DOHH2 (cell line): ENCODE results near the gene GALNT14.

Experiments used
- H3F3A ChIP-seq: fragments of 200-600 bp; sonication (generic), shearing (Covaris generic); 2 replicates; pipeline ENCODE4 v1.6.0; 2016; ENCODE audit warnings: antibody characterized with exemption, mild to moderate bottlenecking; ENCODE audit not compliant: control insufficient read depth, insufficient read depth
- H3K27ac ChIP-seq: fragments of 200-600 bp; sonication (generic); 2 replicates; pipeline ENCODE4 v1.5.1; 2014; ENCODE audit warnings: low read depth, mild to moderate bottlenecking, low read length, moderate library complexity
- H3K27me3 ChIP-seq: fragments of 200-600 bp; sonication (generic); 2 replicates; pipeline ENCODE4 v1.6.1; 2014; ENCODE audit warnings: mild to moderate bottlenecking, low read length, mixed read lengths; ENCODE audit not compliant: control insufficient read depth
- H3K36me3 ChIP-seq: fragments of 200-600 bp; sonication (generic); 2 replicates; pipeline ENCODE4 v1.6.1; 2014; ENCODE audit warnings: mild to moderate bottlenecking, low read length, moderate library complexity, mixed read lengths; ENCODE audit not compliant: control insufficient read depth
- H3K4me1 ChIP-seq: fragments of 200-600 bp; sonication (generic); 2 replicates; pipeline ENCODE4 v1.6.1; 2014; ENCODE audit warnings: mild to moderate bottlenecking, low read length, mixed read lengths; ENCODE audit not compliant: control insufficient read depth
- H3K4me2 ChIP-seq: fragments of 200-600 bp; sonication (generic); 2 replicates; pipeline ENCODE4 v1.6.0; 2014; ENCODE audit warnings: mild to moderate bottlenecking, low read length, moderate library complexity
- H3K4me3 ChIP-seq: fragments of 200-600 bp; sonication (generic); 2 replicates; pipeline ENCODE4 v1.5.1; 2014; ENCODE audit warnings: mild to moderate bottlenecking, low read length, mixed read lengths
- H3K79me2 ChIP-seq: fragments of 200-600 bp; sonication (generic); 2 replicates; pipeline ENCODE4 v1.6.1; 2014; ENCODE audit warnings: mild to moderate bottlenecking, low read length, mixed read lengths; ENCODE audit not compliant: control insufficient read depth
- H3K9me2 ChIP-seq: fragments of 200-600 bp; sonication (generic); replicated peaks from 2 replicates; pipeline ENCODE4 v1.6.1; 2014; ENCODE audit warnings: mild to moderate bottlenecking, low read length, mixed read lengths; ENCODE audit not compliant: control insufficient read depth
- H3K9me3 ChIP-seq: fragments of 200-600 bp; sonication (generic); 2 replicates; pipeline ENCODE4 v1.6.1; 2014; ENCODE audit warnings: antibody characterized with exemption, low read length, mixed read lengths; ENCODE audit not compliant: control insufficient read depth, insufficient read depth
- H4K20me1 ChIP-seq: fragments of 200-600 bp; sonication (generic); 2 replicates; pipeline ENCODE4 v1.6.0; 2014; ENCODE audit warnings: low read depth, mild to moderate bottlenecking, antibody characterized with exemption, low read length, moderate library complexity; ENCODE audit not compliant: control insufficient read depth, insufficient read depth
- CTCF ChIP-seq: fragments of 200-600 bp; sonication (generic); IDR thresholded peaks from one replicate; pipeline ENCODE4 v1.5.1; 2014; ENCODE audit warnings: antibody characterized with exemption, mild to moderate bottlenecking, low read depth, low read length; ENCODE audit not compliant: poor library complexity, severe bottlenecking
- EZH2phosphoT487 ChIP-seq: fragments of 200-600 bp; sonication (generic); IDR thresholded peaks from 2 replicates; pipeline ENCODE4 v1.6.1; 2017; ENCODE audit warnings: borderline replicate concordance, mild to moderate bottlenecking, antibody characterized with exemption, low read length, moderate library complexity, mixed read lengths

Gene GALNT14

GRCh38 chr2:31008561-31009114, 129.6 kb downstream of the GALNT14 start:
- Histone ChIP-seq H3K4me2 (no peak overlapping the region), H4K20me1 (no peaks in the 10 kb centered on the region), H3K9me2 (no peaks in the 10 kb centered on the region), H3K4me1 (no peaks in the 10 kb centered on the region), H3K4me3 (no peak overlapping the region), H3K79me2 (no peaks in the 10 kb centered on the region), H3K36me3 (no peaks in the 10 kb centered on the region), H3F3A (no peaks in the 10 kb centered on the region), H3K9me3 (no peaks in the 10 kb centered on the region), H3K27ac (no peak overlapping the region), H3K27me3 (no peaks in the 10 kb centered on the region)
- TF ChIP-seq CTCF (no peak), EZH2phosphoT487 (no peak)

- TF ChIP-seq EZH2phosphoT487 (no peak), CTCF (no peak)
- no peaks in the 10 kb centered on the region for H3K79me2 ChIP-seq
- H3F3A ChIP-seq, result no peaks in the 10 kb centered on the region
- no peaks in the 10 kb centered on the region for H3K36me3 ChIP-seq
- H3K9me2 ChIP-seq, result no peaks in the 10 kb centered on the region
- no peak overlapping the region for H3K4me2 ChIP-seq
- no peak overlapping the region for H3K27ac ChIP-seq
- H3K9me3 ChIP-seq, result no peaks in the 10 kb centered on the region
- no peaks in the 10 kb centered on the region for H3K27me3 ChIP-seq
- H4K20me1 ChIP-seq, result no peaks in the 10 kb centered on the region
- H3K4me3 ChIP-seq, result no peak overlapping the region
- H3K4me1 ChIP-seq, result no peaks in the 10 kb centered on the region
Measured at GRCh38 chr2:31004257-31004656, 134.0 kb downstream of the GALNT14 start.

- H3K27ac ChIP-seq, result no peak overlapping the region
- no peaks in the 10 kb centered on the region for H3K79me2 ChIP-seq
- H3K9me2 ChIP-seq, result no peaks in the 10 kb centered on the region
- no peaks in the 10 kb centered on the region for H3F3A ChIP-seq
- H3K27me3 ChIP-seq, result no peaks in the 10 kb centered on the region
- H3K36me3 ChIP-seq, result no peaks in the 10 kb centered on the region
- H3K4me1 ChIP-seq, result no peaks in the 10 kb centered on the region
- H3K4me2 ChIP-seq, result no peak overlapping the region
- H3K9me3 ChIP-seq, result no peaks in the 10 kb centered on the region
- no peak overlapping the region for H3K4me3 ChIP-seq
- TF ChIP-seq EZH2phosphoT487 (no peak), CTCF (no peak)
- H4K20me1 ChIP-seq, result no peaks in the 10 kb centered on the region
Measured at GRCh38 chr2:31003749-31004148, 134.5 kb downstream of the GALNT14 start.
